D721Med (cell line): ENCODE results near the gene PIK3R3.
"Not testable (repeated sequence)": the region's sequence is repeated elsewhere in the genome, so short reads cannot be mapped to it uniquely, and the experiment has no call there.

Experiments used
- DNase-seq: peaks from one replicate; pipeline ENCODE4 v3.0.0; 2011; ENCODE audit warnings: low spot score; ENCODE audit not compliant: insufficient read length
- FAIRE-seq: peaks from 2 replicates; lab custom pipeline; 2011; peaks lifted over from hg19 to GRCh38; lab: Jason Lieb, UNC
- CTCF ChIP-seq: IDR thresholded peaks from 2 replicates; pipeline ENCODE4 v1.5.1; 2012; ENCODE audit warnings: mild to moderate bottlenecking, control low read depth; ENCODE audit not compliant: insufficient read depth; ENCODE audit errors: missing control alignments

The PIK3R3 gene

GRCh38 chr1:46102769-46103476 lies 29.5 kb downstream of the PIK3R3 start:
- no peak for TF ChIP-seq CTCF
- FAIRE-seq = peak; percentile 46
- no peak for DNase-seq

DNA sequence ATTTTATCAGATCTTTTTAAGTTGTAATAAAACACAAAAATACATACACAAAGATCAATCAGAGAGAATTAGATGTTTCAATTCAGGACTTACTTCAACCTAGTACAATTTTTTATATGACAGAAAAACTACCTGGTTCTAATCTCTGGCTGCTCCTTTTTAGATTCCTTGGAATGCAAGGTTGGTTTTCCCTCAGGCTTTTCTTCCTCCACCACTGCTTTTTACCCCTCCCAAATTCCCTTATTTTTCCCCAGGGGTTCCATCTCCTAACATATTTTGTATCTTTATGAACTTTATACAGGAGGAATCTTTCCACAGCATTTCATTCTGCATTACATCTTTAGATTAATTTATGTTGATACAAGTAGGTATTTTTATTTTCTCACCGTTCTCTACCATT lies 33.2 kb downstream of the PIK3R3 start:
- FAIRE-seq (no peak), DNase-seq (no peak)

DNA sequence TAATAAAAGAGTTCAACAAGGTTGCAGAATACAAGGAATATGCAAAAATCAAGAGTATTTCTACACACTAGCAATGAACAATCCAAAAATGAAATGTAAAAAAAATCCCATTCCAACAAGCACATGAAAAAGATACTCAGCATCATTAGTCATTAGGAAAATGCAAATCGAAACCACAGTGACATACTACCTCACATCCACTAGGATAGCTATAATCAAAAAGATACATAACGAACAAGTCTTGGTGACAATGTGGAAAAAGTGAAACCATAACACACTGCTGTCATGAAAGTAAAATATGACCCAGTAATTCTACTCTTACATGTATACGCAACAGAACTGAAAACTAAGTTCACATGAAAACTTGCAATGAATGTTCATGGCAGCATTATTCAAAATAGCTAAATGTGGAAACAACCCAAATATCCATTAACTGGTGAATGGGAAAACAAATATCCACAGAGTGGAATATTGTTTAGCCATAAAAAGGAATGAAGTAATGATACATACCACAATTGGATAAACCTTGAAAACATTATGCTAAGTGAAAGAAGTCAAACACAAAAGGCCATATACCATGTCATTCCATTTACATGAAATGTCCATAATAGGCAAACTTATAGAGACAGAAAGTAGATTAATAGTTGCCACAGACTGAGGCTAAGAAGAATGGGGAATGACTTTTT lies 34.3 kb downstream of the PIK3R3 start:
- peak; percentile 91 for FAIRE-seq
- no peak for TF ChIP-seq CTCF

More for the DNA sequence above, 33.2 kb downstream of the PIK3R3 start:
- no peak for TF ChIP-seq CTCF

GRCh38 chr1:46097149-46097472 lies 35.3 kb downstream of the PIK3R3 start:
- DNase-seq (no peak), FAIRE-seq (no peak)
- no peak for TF ChIP-seq CTCF

More for the DNA sequence above, 34.3 kb downstream of the PIK3R3 start:
- DNase-seq = no peak

GRCh38 chr1:46096269-46097148 lies 35.9 kb downstream of the PIK3R3 start:
- no peak for TF ChIP-seq CTCF
- FAIRE-seq (no peak), DNase-seq (no peak)

GRCh38 chr1:46095110-46095509 lies 37.3 kb downstream of the PIK3R3 start:
- not testable (repeated sequence) for FAIRE-seq, DNase-seq

GRCh38 chr1:46094471-46095005 lies 37.9 kb downstream of the PIK3R3 start:
- FAIRE-seq (peak; percentile 51), DNase-seq (no peak)
- TF ChIP-seq CTCF = no peak

DNA sequence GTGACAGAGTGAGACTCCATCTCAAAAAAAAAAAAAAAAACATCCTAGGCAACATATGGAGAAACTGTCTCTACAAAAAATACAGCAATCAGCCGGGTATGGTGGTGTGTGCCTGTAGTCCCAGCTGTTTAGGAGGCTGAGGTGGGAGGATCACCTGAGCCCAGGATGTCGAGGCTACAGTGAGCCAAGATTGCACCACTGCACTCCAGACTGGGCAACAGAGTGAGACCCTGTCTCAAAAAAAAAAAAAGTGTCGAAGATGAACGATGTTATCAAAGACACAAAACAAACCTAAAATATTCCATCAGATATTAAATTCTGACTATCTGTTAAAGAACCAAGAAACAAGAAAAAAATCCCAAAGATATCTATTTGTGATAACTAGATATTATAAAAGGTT lies 38.6 kb downstream of the PIK3R3 start:
- DNase-seq, FAIRE-seq: not testable (repeated sequence)
